Muscle of leg (tissue), 11 donors: ENCODE measurements around the gene ELOA. TPM values are rescaled to one million over a fixed set of nuclear protein-coding genes. Genes with fewer than 3 reads are reported as not detected.
"Not testable (repeated sequence)": the region's sequence is repeated elsewhere in the genome, so short reads cannot be mapped to it uniquely, and the experiment has no call there.

Experiments used
- DNase-seq: peaks from one replicate; pipeline ENCODE4 v3.0.0; 2013
- H3K27ac ChIP-seq: one replicate; pipeline ENCODE4 v1.5.1; 2013; ENCODE audit warnings: mild to moderate bottlenecking, low read length, control low read depth
- H3K27me3 ChIP-seq: one replicate; pipeline ENCODE4 v1.6.1; 2013; ENCODE audit warnings: low read length; ENCODE audit not compliant: control insufficient read depth, insufficient read depth
- H3K36me3 ChIP-seq: one replicate; pipeline ENCODE4 v1.6.1; 2013; ENCODE audit warnings: low read length; ENCODE audit not compliant: control insufficient read depth, insufficient read depth
- H3K4me1 ChIP-seq: one replicate; pipeline ENCODE4 v1.6.1; 2013; ENCODE audit warnings: low read length; ENCODE audit not compliant: control insufficient read depth, insufficient read depth
- H3K4me3 ChIP-seq: one replicate; pipeline ENCODE4 v1.5.1; 2013; ENCODE audit warnings: low read length, control low read depth
- H3K9me3 ChIP-seq: replicated peaks from 2 replicates; pipeline ENCODE4 v1.6.1; 2013; ENCODE audit warnings: low read depth, low read length; ENCODE audit not compliant: control insufficient read depth
- WGBS: methylation state at CpG from one replicate; pipeline ENCODE4 v1.1.5; 2013; ENCODE audit warnings: missing lambda C conversion rate; ENCODE audit not compliant: insufficient coverage; 5-methylcytosine and 5-hydroxymethylcytosine counted together
- polyA plus RNA-seq, 8 donors: library from polyadenylated mRNA; unstranded; fragments of 120-200 nt; gene quantifications; one replicate each; pipeline versions ENCODE4 v1.2.1 to v1.2.3, GENCODE V29; 2013; ENCODE audit warnings: inconsistent platforms in 1 of 8, low replicate concordance in 1 of 8; ENCODE audit not compliant: insufficient read length in 8 of 8, insufficient read depth in 1 of 8
- total RNA-seq: library from RNA; stranded (reverse); fragments of 120-200 nt; gene quantifications from one replicate; pipeline ENCODE4 v1.2.4, GENCODE V29; 2013

ELOA gene
- total and polyA plus RNA-seq, 9 donors: 21.5 to 32.0 (median 27.2) TPM

DNA sequence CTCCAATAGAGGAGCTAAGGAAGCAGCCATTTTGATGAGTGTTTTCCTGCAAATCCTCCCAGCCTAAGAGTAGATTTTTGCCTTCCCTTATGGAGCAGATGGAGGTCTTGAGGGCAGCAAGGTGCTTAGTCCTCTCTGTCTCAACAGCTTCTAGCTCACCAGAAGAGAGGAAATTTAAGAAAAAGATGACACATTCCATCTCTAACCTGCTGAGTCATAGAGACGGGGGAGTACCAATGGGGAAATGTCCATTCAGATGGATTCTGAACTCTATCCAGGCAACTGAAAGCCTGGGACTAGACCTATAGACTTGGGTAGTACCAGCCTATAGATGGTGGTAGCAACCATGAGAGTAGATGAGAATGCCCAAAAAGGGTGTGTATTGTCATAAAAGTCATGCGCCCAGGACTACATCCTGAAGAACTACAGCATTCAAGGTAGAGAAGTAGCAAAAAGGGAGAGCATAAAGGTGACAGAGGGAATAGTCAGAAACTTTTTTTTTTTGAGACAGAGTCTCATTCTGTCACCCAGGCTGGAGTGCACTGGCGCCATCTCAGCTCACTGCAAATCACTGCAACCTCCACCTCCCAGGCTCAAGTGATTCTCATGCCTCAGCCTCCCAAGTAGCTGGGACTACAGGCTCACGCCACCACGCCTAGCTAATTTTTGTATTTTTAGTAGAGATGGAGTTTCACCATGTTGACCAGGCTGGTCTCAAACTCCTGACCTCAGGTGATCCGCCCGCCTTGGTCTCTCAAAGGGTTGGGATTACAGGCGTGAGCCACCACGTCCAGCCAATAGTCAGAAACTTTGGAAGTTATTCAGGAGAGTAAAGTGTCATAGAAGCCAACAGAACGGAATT lies 10.7 kb upstream of the ELOA start:
- Histone ChIP-seq H3K9me3 (no peaks in the 10 kb centered on the region), H3K4me3 (no peak overlapping the region), H3K27me3 (no peaks in the 10 kb centered on the region), H3K27ac (no peak overlapping the region), H3K4me1 (no peaks in the 10 kb centered on the region), H3K36me3 (no peaks in the 10 kb centered on the region)
- DNase-seq: no peak
- WGBS: 98% methylated on average over 7 of the region's 10 CpGs

DNA sequence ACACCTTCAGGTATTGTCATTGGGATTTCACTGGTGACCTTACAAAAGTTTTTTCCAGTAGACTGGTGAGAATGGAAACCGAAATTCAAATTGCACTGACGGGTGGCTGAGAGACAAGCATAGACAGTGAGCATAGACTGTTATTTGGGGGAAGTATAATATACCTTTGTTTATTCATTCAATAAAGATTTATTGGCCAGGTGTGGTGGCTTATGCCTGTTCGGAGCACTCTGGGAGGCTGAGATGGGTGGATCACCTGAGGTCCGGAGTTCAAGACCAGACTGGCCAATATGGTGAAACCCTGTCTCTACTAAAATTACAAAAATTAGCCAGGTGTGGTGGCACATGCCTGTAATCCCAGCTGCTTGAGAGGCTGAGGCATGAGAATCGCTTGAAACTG lies 10.0 kb upstream of the ELOA start:
- not testable (repeated sequence) for H3K36me3 ChIP-seq, H3K27me3 ChIP-seq, H3K27ac ChIP-seq, H3K9me3 ChIP-seq, H3K4me3 ChIP-seq, H3K4me1 ChIP-seq, DNase-seq
- no CpG with 5 or more reads among the region's 5 CpGs for WGBS

DNA sequence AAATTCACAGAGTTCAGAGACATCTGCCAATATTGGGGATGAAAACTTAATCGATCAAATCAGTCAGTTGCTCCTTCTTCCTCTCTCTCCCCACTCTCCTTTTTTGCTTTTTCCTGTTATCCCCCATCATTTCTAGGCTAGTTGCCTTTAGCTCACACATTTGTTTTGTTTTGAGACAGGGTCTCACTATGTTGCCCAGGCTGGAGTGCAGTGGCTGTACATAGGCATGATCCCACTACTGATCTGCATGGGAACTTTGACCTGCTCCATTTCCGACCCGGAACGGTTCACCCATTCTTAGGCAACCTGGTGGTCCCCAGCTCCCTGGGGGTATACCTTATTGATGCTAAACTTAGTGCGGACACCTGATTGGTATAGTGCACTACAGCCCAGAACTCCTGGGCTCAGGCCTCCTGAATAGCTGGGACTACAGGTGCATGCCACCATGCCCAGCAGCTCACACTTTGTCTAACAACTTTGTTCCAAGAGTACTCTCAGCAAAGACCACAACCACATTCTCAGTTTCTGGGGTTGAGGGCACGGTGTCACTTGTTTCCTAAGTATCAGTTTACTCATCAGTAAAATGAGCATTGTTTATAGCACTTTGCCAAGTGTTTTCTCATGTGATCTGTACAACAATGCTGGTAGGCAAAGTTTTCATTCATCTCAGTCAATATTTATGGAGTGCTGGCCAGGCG lies 6.7 kb upstream of the ELOA start:
- Histone ChIP-seq H3K27me3 (no peaks in the 10 kb centered on the region), H3K36me3 (no peaks in the 10 kb centered on the region), H3K9me3 (no peaks in the 10 kb centered on the region), H3K27ac (no peak overlapping the region), H3K4me1 (no peaks in the 10 kb centered on the region), H3K4me3 (no peak overlapping the region)
- no peak for DNase-seq
- WGBS: 97% methylated on average over 6 of the region's 7 CpGs

DNA sequence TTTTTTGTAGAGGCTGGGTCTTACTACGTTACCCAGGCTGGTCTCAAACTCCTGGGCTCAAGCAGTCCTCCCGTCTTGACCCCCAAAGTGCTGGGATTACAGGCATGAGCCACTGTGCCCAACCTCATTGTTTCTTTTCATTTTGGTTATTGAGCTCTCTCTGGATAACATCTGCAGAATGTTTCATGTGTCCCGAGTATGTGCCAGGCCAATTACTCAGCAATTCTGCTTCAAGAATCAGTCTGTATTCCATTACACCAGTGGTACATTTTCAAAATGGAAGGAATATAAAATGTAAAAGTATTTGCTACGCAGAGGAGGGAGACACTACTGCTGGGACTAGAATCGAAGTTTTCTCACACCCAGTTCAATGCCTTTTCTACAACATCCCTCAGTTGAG lies 1.7 kb upstream of the ELOA start:
- 61% methylated on average over 2 of the region's 5 CpGs for WGBS
- H3K27ac ChIP-seq: no peak overlapping the region
- no peak for DNase-seq

DNA sequence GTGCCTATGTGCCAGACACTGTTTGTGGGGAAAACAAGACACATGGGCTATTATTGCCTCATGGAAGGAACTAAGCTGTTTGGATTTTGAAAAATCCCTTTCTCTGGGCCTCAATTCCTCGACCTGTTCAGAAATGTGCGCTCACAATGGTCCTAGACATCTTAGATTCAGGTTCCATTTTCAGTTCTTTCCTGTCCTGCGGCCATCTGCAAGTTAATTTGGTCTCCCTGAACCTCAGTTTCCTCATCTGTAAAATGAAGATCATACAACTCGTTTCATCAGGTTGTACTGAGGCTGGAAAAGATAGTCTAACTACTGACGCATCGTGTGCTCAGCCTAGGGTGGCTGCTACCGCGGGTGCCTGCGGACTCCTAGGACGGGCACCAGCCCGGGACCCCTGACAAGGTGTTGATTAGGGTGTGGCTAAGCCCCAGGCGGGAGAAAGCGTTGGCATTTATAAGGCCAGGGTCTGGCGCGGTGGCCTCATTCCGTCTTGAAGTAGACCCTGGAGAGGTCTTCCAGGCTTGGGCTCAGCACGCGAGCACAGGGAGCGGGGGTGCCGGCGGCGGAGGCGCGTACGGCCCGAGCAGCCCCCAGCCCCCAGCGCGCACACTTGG lies 493 bp upstream of the ELOA start:
- Histone ChIP-seq H3K36me3 (peaks cover 3% of the 10 kb centered on the region), H3K4me3 (peak overlapping the region; percentile 84), H3K27me3 (no peaks in the 10 kb centered on the region), H3K9me3 (no peaks in the 10 kb centered on the region), H3K4me1 (peaks cover 14% of the 10 kb centered on the region), H3K27ac (peak overlapping the region; percentile 82)
- no peak for DNase-seq
- 10% methylated on average over 22 of the region's 28 CpGs for WGBS

More for the DNA sequence above, 1.7 kb upstream of the ELOA start:
- Histone ChIP-seq H3K4me1 (peaks cover 14% of the 10 kb centered on the region), H3K36me3 (peaks cover 2% of the 10 kb centered on the region), H3K9me3 (no peaks in the 10 kb centered on the region), H3K27me3 (no peaks in the 10 kb centered on the region), H3K4me3 (no peak overlapping the region)

DNA sequence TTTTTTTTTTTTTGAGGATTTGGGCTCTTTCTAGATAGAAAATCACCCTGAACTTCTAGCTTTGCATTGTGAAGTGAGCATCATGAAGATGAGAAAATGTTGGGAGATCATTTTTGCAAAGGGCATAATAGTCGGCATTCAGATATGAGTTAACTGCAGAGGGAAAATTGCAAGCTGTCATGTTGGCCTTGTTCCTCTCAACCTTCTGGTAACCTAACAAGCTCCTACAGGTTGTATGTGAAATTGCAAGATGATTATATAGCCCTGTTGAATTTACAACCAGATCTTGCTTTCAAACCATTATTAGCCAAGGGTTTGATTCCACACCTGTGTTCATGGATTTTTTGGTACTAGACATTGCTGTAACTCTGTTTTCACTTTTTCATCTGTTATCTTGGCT lies 2.2 kb downstream of the ELOA start:
- H3K36me3 ChIP-seq: peaks cover 12% of the 10 kb centered on the region
- no peaks in the 10 kb centered on the region for H3K9me3 ChIP-seq
- no peak overlapping the region for H3K27ac ChIP-seq
- no peak overlapping the region for H3K4me3 ChIP-seq
- DNase-seq: peak; percentile 15
- no peaks in the 10 kb centered on the region for H3K27me3 ChIP-seq
- WGBS: no CpG with 5 or more reads among the region's 1 CpG
- H3K4me1 ChIP-seq: peaks cover 14% of the 10 kb centered on the region

DNA sequence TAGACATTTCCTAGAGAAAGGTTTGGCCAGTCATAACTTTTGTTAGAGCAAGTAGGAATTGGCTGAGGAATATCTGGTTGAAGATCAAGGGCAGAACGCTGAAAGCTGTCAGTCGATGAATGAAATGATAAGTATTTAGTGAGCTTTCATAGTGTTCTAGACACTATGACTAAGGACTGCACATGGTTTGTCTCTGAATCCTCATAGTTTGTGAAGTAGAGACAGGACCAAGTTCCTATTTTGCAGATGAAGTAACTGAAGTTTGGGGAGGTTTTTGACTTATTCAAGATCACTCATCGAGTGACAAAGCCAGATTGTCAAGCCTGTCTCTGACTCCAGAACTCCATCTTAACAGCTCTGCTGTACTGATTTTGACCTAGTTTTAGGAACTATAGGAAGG lies 4.7 kb downstream of the ELOA start:
- no peaks in the 10 kb centered on the region for H3K27me3 ChIP-seq
- DNase-seq: no peak
- no peak overlapping the region for H3K27ac ChIP-seq
- no peak overlapping the region for H3K4me3 ChIP-seq
- no peaks in the 10 kb centered on the region for H3K9me3 ChIP-seq
- peaks cover 9% of the 10 kb centered on the region for H3K4me1 ChIP-seq
- 94% methylated on average over 2 of the region's 3 CpGs for WGBS
- H3K36me3 ChIP-seq: peaks cover 37% of the 10 kb centered on the region

DNA sequence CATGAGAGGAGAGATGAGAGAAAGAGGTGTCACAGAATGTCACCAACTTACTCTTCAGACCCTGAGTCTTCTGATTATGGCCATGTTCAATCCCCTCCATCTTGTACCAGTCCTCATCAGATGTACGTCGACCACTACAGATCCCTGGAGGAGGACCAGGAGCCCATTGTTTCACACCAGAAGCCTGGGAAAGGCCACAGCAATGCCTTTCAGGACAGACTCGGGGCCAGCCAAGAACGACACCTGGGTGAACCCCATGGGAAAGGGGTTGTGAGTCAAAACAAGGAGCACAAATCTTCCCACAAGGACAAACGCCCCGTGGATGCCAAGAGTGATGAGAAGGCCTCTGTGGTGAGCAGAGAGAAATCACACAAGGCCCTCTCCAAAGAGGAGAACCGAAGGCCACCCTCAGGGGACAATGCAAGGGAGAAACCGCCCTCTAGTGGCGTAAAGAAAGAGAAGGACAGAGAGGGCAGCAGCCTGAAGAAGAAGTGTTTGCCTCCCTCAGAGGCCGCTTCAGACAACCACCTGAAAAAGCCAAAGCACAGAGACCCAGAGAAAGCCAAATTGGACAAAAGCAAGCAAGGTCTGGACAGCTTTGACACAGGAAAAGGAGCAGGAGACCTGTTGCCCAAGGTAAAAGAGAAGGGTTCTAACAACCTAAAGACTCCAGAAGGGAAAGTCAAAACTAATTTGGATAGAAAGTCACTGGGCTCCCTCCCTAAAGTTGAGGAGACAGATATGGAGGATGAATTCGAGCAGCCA lies 8.0 kb downstream of the ELOA start:
- no peak overlapping the region for H3K4me3 ChIP-seq
- peaks cover 69% of the 10 kb centered on the region for H3K36me3 ChIP-seq
- H3K27me3 ChIP-seq: no peaks in the 10 kb centered on the region
- H3K4me1 ChIP-seq: no peaks in the 10 kb centered on the region
- H3K27ac ChIP-seq: no peak overlapping the region
- WGBS: 49% methylated on average over 8 of the region's 11 CpGs
- DNase-seq: peak; percentile 21
- no peaks in the 10 kb centered on the region for H3K9me3 ChIP-seq

DNA sequence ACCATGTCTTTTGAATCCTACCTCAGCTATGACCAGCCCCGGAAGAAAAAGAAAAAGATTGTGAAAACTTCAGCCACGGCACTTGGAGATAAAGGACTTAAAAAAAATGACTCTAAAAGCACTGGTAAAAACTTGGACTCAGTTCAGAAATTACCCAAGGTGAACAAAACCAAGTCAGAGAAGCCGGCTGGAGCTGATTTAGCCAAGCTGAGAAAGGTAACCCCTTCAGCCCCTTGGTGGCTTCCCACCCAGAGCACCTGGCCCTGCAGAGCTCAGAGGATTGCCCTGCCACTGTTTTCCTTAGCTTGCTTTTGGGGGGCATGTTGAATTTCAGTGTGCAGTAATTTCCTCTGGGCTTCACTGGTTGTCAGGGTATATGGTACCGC lies 8.5 kb downstream of the ELOA start:
- Histone ChIP-seq H3K9me3 (no peaks in the 10 kb centered on the region), H3K4me1 (no peaks in the 10 kb centered on the region), H3K4me3 (no peak overlapping the region), H3K27ac (no peak overlapping the region), H3K36me3 (peaks cover 72% of the 10 kb centered on the region), H3K27me3 (no peaks in the 10 kb centered on the region)
- no peak for DNase-seq
- 67% methylated on average over 1 of the region's 4 CpGs for WGBS

DNA sequence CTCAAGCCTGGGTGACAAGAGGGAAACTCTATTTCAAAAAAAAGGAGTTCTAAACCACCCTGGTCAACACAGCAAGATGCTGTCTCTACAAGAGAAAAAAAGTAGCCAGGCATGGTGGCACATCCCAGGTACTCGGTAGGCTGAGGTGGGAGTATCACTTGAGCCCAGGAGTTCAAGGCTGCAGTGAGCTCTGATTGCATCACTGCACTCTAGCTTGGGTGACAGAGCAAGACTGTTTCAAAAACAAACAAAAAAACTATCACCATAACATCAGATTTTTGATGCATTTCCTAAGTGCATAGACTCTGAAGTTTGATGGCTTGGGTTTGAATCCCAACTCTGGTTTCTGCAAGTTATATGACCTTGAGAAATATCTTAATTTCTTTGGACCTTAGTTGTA lies 9.6 kb downstream of the ELOA start:
- no peak overlapping the region for H3K27ac ChIP-seq
- H3K4me3 ChIP-seq: no peak overlapping the region
- peaks cover 82% of the 10 kb centered on the region for H3K36me3 ChIP-seq
- no peak for DNase-seq
- H3K4me1 ChIP-seq: no peaks in the 10 kb centered on the region
- no peaks in the 10 kb centered on the region for H3K9me3 ChIP-seq
- no peaks in the 10 kb centered on the region for H3K27me3 ChIP-seq
- no CpG with 5 or more reads among the region's 1 CpG for WGBS
